Fibroblast of villous mesenchyme (primary cell): ENCODE measurements around the gene TRPV5. TPM values are rescaled to one million over a fixed set of nuclear protein-coding genes. Genes with fewer than 3 reads are reported as not detected.
"Not testable (repeated sequence)": the region's sequence is repeated elsewhere in the genome, so short reads cannot be mapped to it uniquely, and the experiment has no call there.

Experiments
- DNase-seq: peaks from one replicate; pipeline ENCODE4 v3.0.0-alpha.2; 2010; ENCODE audit warnings: low read depth
- H3K4me3 ChIP-seq: 2 replicates; pipeline ENCODE4 v1.5.1; 2011; ENCODE audit warnings: low read depth, mild to moderate bottlenecking, low read length
- CTCF ChIP-seq: IDR thresholded peaks from 2 replicates; pipeline ENCODE4 v1.5.1; 2012; ENCODE audit warnings: low read depth, mild to moderate bottlenecking, low read length; ENCODE audit not compliant: insufficient read depth
- total RNA-seq: library from RNA; depleted of rRNA; stranded (reverse); fragments of >200 nt; gene quantifications from 2 replicates; pipeline ENCODE4 v1.2.3, GENCODE V29; 2012

The TRPV5 gene
- total RNA-seq = not detected in 2 replicates

DNA sequence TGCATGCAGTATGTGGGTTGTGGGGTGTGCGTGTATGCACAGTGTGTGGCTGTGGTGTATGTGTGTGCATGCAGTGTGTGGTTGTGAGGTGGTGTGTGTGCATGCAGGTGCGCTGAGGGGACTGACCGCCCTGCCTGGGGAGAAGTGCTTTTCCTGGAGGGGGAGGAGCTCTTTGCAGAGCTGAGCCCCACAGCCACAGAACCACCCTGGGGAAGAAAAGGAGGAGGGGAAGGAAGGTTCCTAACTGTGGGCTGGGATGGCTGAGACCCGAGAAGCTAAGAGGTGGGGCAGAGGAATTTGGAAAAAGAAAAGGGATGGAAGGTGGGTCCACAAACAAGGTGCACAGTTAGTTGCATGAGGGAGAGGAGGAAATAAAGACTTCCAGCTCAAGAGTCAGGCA, at the start of gene TRPV5:
Gene TRPV5 (minus strand): TSS at position 123 of the 400 bp plus-strand sequence. CDS start 287 bp downstream, outside the sequence.
- TF ChIP-seq CTCF = no peak
- H3K4me3 ChIP-seq = no peak within 1 kb of the TSS
- DNase-seq = no peak

DNA sequence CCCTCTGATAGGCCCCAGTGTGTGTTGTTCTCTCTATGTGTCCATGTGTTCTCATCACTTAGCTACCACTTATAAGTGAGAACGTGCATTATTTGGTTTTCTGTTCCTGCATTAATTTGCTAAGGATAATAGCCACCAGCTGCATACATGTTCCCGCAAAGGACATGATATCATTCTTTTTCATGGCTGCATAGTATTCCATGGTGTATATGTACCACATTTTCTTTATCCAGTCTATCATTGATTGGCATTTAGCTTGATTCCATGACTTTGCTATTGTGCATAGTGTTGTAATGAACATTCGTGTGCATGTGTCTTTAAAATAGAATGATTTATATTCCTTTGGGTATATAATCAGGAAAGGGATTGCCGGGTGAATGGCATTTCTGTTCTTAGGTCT, 44.9 kb upstream of the TRPV5 start:
- not testable (repeated sequence) for H3K4me3 ChIP-seq, DNase-seq

- H3K4me3 ChIP-seq = no peak overlapping the region
- no peak for TF ChIP-seq CTCF
- DNase-seq = no peak
Measured at GRCh38 chr7:142974626-142975025, 41.1 kb upstream of the TRPV5 start.

GRCh38 chr7:142969183-142969582, 35.6 kb upstream of the TRPV5 start:
- H3K4me3 ChIP-seq = no peak overlapping the region
- DNase-seq = no peak
- no peak for TF ChIP-seq CTCF

- no peak for TF ChIP-seq CTCF
- no peak for DNase-seq
- no peak overlapping the region for H3K4me3 ChIP-seq
Measured at GRCh38 chr7:142968229-142968628, 34.7 kb upstream of the TRPV5 start.

DNA sequence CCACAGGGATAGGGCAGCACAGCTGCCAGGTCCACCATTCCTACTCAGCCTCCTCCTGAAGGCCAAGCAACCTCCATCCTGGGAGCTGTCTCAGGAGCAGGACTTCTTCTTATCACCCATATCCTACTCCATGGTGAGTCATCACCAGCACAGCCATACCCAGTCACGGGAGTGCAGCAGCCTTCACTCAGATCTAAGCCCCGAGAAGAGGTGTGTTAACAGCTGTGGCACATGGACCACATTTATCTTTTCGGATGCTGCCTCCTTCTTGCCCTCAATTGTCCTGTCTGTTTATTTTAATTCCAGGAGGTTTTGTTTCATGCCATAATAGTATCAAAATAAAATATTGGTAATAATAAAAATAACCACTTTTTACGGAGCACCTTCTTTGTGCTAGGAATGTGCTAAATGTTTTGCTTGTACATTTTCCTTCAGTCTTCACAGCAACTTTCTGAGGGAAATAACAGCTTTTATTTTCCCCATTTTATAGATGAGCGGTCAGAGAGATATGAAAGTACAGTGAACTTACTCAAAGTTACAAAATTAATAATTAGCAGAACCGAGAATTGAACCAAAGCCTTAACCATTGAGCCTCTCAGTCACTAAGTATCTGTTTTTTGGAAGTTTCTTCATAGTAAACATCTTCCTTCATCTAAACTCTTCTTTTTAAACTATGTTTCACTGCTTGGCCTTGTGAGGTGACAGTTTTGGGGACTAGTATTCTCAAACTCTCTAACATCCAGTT, 31.1 kb upstream of the TRPV5 start:
- no peak for TF ChIP-seq CTCF

DNA sequence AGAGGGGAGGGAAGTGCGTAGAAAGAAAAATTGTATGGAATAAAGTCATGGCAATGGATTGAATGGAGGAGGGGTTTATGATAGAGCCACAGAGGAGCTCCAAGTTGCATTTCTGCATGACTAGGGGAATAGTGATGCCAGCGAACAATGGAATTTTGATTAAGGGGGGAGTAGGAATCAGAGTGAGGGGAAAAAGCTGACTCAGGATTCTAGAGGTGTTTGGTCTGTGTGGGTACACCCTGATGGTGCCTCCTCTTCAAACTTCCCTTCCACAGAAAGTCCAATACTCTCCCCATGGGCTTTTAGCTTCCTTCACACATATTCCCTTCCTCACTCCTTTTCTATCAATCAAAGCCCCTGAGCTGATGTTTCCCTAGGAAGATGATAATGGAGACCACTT, 30.4 kb upstream of the TRPV5 start:
- TF ChIP-seq CTCF = no peak
- H3K4me3 ChIP-seq = no peak overlapping the region
- DNase-seq = no peak

More for the DNA sequence above, 31.1 kb upstream of the TRPV5 start:
- no peak overlapping the region for H3K4me3 ChIP-seq
- DNase-seq = no peak
